HEK293 (cell line): ENCODE data around the gene CCDC40.

Source experiments
- CTCF ChIA-PET: fragments of 350-600 bp; formaldehyde crosslinking; extraction: SDS; loops from one replicate; lab custom pipeline; 2021; ENCODE audit warnings: antibody characterized with exemption; lab: Yijun Ruan, JAX
- POLR2A ChIA-PET: fragments of 300-600 bp; formaldehyde crosslinking; extraction: SDS; loops from one replicate; lab custom pipeline; 2020; ENCODE audit warnings: antibody characterized with exemption, inconsistent platforms; lab: Yijun Ruan, JAX
- H3K27ac ChIP-seq: fragments of 200-500 bp; sonication (Bioruptor generic); 2 replicates; pipeline ENCODE4 v1.5.1; 2014; ENCODE audit warnings: low read depth, low read length, control low read depth, inconsistent platforms; ENCODE audit errors: extremely low read depth
- H3K36me3 ChIP-seq, 2 experiments: fragments of 200-500 bp in 1 of 2; sonication (Bioruptor generic) in 1 of 2; 1 replicate in 1 of 2; 2 replicates in 1 of 2; pipeline ENCODE4 v1.5.1; 2014 to 2017; ENCODE audit warnings: inconsistent platforms in 2 of 2, low read length in 2 of 2; ENCODE audit not compliant: control insufficient read depth in 2 of 2, insufficient read depth in 1 of 2
- H3K4me1 ChIP-seq: fragments of 200-500 bp; sonication (Bioruptor generic); 2 replicates; pipeline ENCODE4 v1.5.1; 2014; ENCODE audit warnings: mild to moderate bottlenecking, low read length, inconsistent platforms; ENCODE audit not compliant: control insufficient read depth, insufficient read depth
- H3K4me3 ChIP-seq: 2 replicates; pipeline ENCODE4 v1.5.1; 2011; ENCODE audit warnings: low read depth, mild to moderate bottlenecking, control low read depth, low read length, moderate library complexity
- H3K9me3 ChIP-seq: fragments of 200-500 bp; sonication (Bioruptor generic); 2 replicates; pipeline ENCODE4 v1.5.1; 2014; ENCODE audit warnings: low read depth, low read length, inconsistent platforms; ENCODE audit not compliant: control insufficient read depth, insufficient read depth
- KLF1 ChIP-seq: fragments of 450-650 bp; formaldehyde crosslinking; IDR thresholded peaks from 2 replicates; pipeline ENCODE4 v1.5.1; 2016; ENCODE audit warnings: missing biosample characterization, missing genetic modification characterization
- KLF8 ChIP-seq: fragments of 450-650 bp; formaldehyde crosslinking; IDR thresholded peaks from 2 replicates; pipeline ENCODE4 v1.5.1; 2016; ENCODE audit warnings: missing biosample characterization, missing genetic modification characterization
- PRDM10 ChIP-seq: fragments of 450-650 bp; formaldehyde crosslinking; IDR thresholded peaks from 2 replicates; pipeline ENCODE4 v1.5.1; 2016; ENCODE audit warnings: missing biosample characterization, missing genetic modification characterization
- PRDM2 ChIP-seq: fragments of 450-650 bp; formaldehyde crosslinking; IDR thresholded peaks from 2 replicates; pipeline ENCODE4 v1.5.1; 2016; ENCODE audit warnings: missing biosample characterization, missing genetic modification characterization, borderline replicate concordance
- SCRT2 ChIP-seq: fragments of 450-650 bp; formaldehyde crosslinking; IDR thresholded peaks from 2 replicates; pipeline ENCODE4 v1.5.1; 2016; ENCODE audit warnings: missing biosample characterization, missing genetic modification characterization
- ZBTB20 ChIP-seq: fragments of 450-650 bp; formaldehyde crosslinking; IDR thresholded peaks from 2 replicates; pipeline ENCODE4 v1.5.1; 2016; ENCODE audit warnings: missing biosample characterization, missing genetic modification characterization
- ZBTB48 ChIP-seq: fragments of 450-650 bp; formaldehyde crosslinking; IDR thresholded peaks from 2 replicates; pipeline ENCODE4 v1.5.1; 2016; ENCODE audit warnings: missing biosample characterization, missing genetic modification characterization
- ZFP41 ChIP-seq: fragments of 450-650 bp; formaldehyde crosslinking; IDR thresholded peaks from 2 replicates; pipeline ENCODE4 v1.5.1; 2016; ENCODE audit warnings: missing biosample characterization, missing genetic modification characterization, borderline replicate concordance
- ZIC2 ChIP-seq: fragments of 450-650 bp; formaldehyde crosslinking; IDR thresholded peaks from 2 replicates; pipeline ENCODE4 v1.5.1; 2016; ENCODE audit warnings: missing biosample characterization, missing genetic modification characterization
- ZNF221 ChIP-seq: fragments of 450-650 bp; formaldehyde crosslinking; IDR thresholded peaks from 2 replicates; pipeline ENCODE4 v1.5.1; 2017; ENCODE audit warnings: missing biosample characterization, missing genetic modification characterization, borderline replicate concordance
- ZNF416 ChIP-seq: fragments of 450-650 bp; formaldehyde crosslinking; IDR thresholded peaks from 2 replicates; pipeline ENCODE4 v1.5.1; 2016; ENCODE audit warnings: missing biosample characterization, missing genetic modification characterization
- ZNF549 ChIP-seq: fragments of 450-650 bp; IDR thresholded peaks from 2 replicates; pipeline ENCODE4 v1.5.1; 2018; ENCODE audit warnings: missing biosample characterization, missing genetic modification characterization, mild to moderate bottlenecking, inconsistent platforms, moderate library complexity
- ZNF558 ChIP-seq: fragments of 450-650 bp; formaldehyde crosslinking; IDR thresholded peaks from 2 replicates; pipeline ENCODE4 v1.5.1; 2016; ENCODE audit warnings: missing biosample characterization, missing genetic modification characterization
- ZNF585B ChIP-seq: fragments of 450-650 bp; formaldehyde crosslinking; IDR thresholded peaks from 2 replicates; pipeline ENCODE4 v1.5.1; 2016; ENCODE audit warnings: missing biosample characterization, missing genetic modification characterization
- ZNF600 ChIP-seq: fragments of 450-650 bp; formaldehyde crosslinking; IDR thresholded peaks from 2 replicates; pipeline ENCODE4 v1.5.1; 2016; ENCODE audit warnings: missing biosample characterization, missing genetic modification characterization
- ZNF660 ChIP-seq: fragments of 450-650 bp; IDR thresholded peaks from 2 replicates; pipeline ENCODE4 v1.5.1; 2018; ENCODE audit warnings: missing biosample characterization, mild to moderate bottlenecking, missing genetic modification characterization
- ZNF677 ChIP-seq: fragments of 450-650 bp; IDR thresholded peaks from 2 replicates; pipeline ENCODE4 v1.5.0; 2018; ENCODE audit warnings: missing biosample characterization, mild to moderate bottlenecking, missing genetic modification characterization, moderate library complexity
- TF ChIP-seq, protein P1 (sequence below): fragments of 450-650 bp; formaldehyde crosslinking; IDR thresholded peaks from 2 replicates; pipeline ENCODE4 v1.5.1; 2017; ENCODE audit warnings: missing biosample characterization, missing genetic modification characterization
- TF ChIP-seq, protein P2 (sequence below): fragments of 450-650 bp; formaldehyde crosslinking; IDR thresholded peaks from 2 replicates; pipeline ENCODE4 v1.5.1; 2016; ENCODE audit warnings: missing biosample characterization, missing genetic modification characterization

Gene CCDC40

DNA sequence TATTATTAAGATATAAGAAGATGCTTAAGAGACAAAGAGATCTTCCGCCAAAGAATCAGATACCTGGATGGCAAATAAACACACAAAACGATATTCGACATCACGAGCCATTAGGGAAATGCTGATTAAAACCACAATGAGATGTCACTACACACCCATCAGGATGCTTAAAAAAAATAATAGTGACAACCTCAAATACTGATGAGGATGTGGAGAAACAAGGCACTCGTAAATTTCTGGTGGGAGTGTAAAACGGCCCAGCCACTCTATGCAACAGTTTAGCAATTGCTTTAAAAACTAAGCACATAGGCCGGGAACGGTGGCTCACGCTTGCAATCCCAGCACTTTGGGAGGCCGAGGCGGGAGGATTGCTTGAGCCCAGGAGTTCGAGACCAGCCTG is 40.2 kb upstream of the CCDC40 start:
- H3K9me3 ChIP-seq, result no peaks in the 10 kb centered on the region
- no peak for TF ChIP-seq ZNF416 (tag by site-specific recombination)
- TF ChIP-seq ZNF221 (tag by site-specific recombination), result no peak
- TF ChIP-seq, protein P1, sequence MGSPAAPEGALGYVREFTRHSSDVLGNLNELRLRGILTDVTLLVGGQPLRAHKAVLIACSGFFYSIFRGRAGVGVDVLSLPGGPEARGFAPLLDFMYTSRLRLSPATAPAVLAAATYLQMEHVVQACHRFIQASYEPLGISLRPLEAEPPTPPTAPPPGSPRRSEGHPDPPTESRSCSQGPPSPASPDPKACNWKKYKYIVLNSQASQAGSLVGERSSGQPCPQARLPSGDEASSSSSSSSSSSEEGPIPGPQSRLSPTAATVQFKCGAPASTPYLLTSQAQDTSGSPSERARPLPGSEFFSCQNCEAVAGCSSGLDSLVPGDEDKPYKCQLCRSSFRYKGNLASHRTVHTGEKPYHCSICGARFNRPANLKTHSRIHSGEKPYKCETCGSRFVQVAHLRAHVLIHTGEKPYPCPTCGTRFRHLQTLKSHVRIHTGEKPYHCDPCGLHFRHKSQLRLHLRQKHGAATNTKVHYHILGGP, result no peak
- TF ChIP-seq ZNF677 (tag by site-specific recombination), result no peak
- peak; percentile 46 for TF ChIP-seq SCRT2
- TF ChIP-seq ZFP41 (tag by site-specific recombination), result no peak
- ChIA-PET POLR2A (no interaction called here), CTCF (interaction anchor here (0.6 to 3.2 kb wide), 6 partner anchors 9 to 429 kb away, joined by 3 to 41 read pairs (median 6); no protein-coding TSS in a partner anchor)
- no peak overlapping the region for H3K27ac ChIP-seq
- H3K4me3 ChIP-seq, result no peak overlapping the region
- peaks cover 23% of the 10 kb centered on the region for H3K4me1 ChIP-seq
- H3K36me3 ChIP-seq, result peaks cover 0 to 5% of the 10 kb centered on the region in 2 experiments; a peak in 2 of 3 replicates

DNA sequence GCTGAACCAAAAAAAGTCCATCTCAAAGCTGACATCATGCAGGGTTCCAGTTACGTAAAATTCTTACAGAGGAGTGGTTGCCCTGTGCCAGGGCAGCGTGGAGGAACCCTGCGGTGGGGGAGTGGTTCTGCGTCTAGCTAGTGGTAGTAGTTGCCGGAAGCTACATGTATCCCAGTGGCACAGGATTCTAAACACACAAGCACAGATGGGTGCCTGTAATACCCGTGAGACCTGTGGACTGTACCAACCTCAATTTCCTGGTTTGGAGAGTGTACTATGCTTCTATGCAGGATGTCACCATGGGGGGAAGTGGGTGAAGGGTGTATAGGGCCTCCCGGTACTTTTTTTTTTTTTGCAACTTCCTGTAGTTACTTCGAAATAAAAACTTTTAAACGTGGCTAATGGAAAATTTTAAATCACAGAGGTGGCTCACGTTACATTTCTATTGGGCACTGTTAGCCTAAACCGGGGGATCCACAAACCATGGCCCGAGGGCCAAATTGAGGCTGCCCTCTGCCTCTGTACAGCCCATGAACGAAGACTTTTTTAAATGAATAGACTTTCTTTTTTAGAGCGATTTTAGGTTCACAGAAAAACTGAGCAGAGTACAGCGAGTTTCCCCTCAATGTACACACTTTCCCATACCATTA is 39.3 kb upstream of the CCDC40 start:
- Histone ChIP-seq H3K36me3 (peaks cover 0 to 5% of the 10 kb centered on the region in 2 experiments; a peak in 2 of 3 replicates), H3K4me1 (peaks cover 20% of the 10 kb centered on the region), H3K9me3 (no peaks in the 10 kb centered on the region), H3K27ac (no peak overlapping the region)
- CTCF ChIA-PET, result interaction anchor here (0.8 to 0.9 kb wide), 2 partner anchors 8 to 9 kb away, joined by 3 to 8 read pairs; no protein-coding TSS in a partner anchor
- TF ChIP-seq ZBTB20 (tag by site-specific recombination), result 0 out of 2 replicates have a peak, but pooled peaks have one; percentile 19
- peak; percentile 62 for TF ChIP-seq ZIC2
- TF ChIP-seq KLF8 (tag by site-specific recombination), result no peak
- peak; percentile 93 for TF ChIP-seq PRDM10
- TF ChIP-seq ZNF558 (tag by site-specific recombination), result no peak
- TF ChIP-seq ZNF600 (tag by site-specific recombination), result peak; percentile 76
- TF ChIP-seq, all 188 proteins: peak for 4
- POLR2A ChIA-PET, result interaction anchor here (0.6 kb wide), 1 partner anchor 36 kb away, joined by 8 read pairs; no protein-coding TSS in a partner anchor
- H3K4me3 ChIP-seq, result no peak overlapping the region

GRCh38 chr17:80000136-80000535 is 36.3 kb upstream of the CCDC40 start:
- Histone ChIP-seq H3K4me1 (no peaks in the 10 kb centered on the region), H3K4me3 (no peak overlapping the region), H3K9me3 (no peaks in the 10 kb centered on the region), H3K36me3 (peaks cover 0 to 5% of the 10 kb centered on the region in 2 experiments; a peak in 2 of 3 replicates), H3K27ac (no peak overlapping the region)
- ChIA-PET CTCF (interaction anchor here (0.8 to 1.3 kb wide), 4 partner anchors 8 to 210 kb away, joined by 3 to 8 read pairs (median 4); no protein-coding TSS in a partner anchor), POLR2A (no interaction called here)
- TF ChIP-seq, protein P2, sequence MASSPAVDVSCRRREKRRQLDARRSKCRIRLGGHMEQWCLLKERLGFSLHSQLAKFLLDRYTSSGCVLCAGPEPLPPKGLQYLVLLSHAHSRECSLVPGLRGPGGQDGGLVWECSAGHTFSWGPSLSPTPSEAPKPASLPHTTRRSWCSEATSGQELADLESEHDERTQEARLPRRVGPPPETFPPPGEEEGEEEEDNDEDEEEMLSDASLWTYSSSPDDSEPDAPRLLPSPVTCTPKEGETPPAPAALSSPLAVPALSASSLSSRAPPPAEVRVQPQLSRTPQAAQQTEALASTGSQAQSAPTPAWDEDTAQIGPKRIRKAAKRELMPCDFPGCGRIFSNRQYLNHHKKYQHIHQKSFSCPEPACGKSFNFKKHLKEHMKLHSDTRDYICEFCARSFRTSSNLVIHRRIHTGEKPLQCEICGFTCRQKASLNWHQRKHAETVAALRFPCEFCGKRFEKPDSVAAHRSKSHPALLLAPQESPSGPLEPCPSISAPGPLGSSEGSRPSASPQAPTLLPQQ, result no peak
- TF ChIP-seq ZNF549 (tag by site-specific recombination) (no peak), ZNF585B (no peak), ZBTB48 (tag by site-specific recombination) (no peak), PRDM2 (tag by site-specific recombination) (no peak), KLF1 (no peak), ZIC2 (no peak), ZNF660 (tag by site-specific recombination) (no peak)
